ENCODE measurements around the gene CEP68. TPM values are rescaled to one million over a fixed set of nuclear protein-coding genes. Genes with fewer than 3 reads are reported as not detected.

The CEP68 gene
- polyA plus RNA-seq, 2 of the 4 experiments (the other 2 are of a cell fraction), result 6.8 to 9.2 TPM

DNA sequence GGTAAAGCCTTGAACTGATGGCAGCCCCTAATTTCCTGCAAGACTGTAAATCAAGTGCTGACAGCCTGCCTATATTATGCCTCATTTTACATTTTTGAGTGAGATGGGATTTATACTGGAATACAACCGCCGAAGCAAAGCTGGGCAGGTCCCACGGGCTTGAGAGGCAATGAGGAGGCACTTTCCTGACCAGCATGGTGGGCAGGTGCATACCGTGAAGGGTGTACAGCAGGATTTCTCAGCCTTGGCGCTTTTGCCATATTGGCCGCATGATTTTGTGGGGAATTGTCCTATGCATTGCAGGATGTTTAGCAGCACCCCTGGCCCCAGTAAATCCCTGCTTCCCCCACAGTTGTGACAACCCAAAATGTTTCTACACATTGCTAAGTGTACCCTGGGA lies 22.8 kb downstream of the CEP68 start (continued):
- TF ChIP-seq, protein P1, sequence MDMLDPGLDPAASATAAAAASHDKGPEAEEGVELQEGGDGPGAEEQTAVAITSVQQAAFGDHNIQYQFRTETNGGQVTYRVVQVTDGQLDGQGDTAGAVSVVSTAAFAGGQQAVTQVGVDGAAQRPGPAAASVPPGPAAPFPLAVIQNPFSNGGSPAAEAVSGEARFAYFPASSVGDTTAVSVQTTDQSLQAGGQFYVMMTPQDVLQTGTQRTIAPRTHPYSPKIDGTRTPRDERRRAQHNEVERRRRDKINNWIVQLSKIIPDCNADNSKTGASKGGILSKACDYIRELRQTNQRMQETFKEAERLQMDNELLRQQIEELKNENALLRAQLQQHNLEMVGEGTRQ (IDR thresholded peaks at IDR 0.05), result no peak

DNA sequence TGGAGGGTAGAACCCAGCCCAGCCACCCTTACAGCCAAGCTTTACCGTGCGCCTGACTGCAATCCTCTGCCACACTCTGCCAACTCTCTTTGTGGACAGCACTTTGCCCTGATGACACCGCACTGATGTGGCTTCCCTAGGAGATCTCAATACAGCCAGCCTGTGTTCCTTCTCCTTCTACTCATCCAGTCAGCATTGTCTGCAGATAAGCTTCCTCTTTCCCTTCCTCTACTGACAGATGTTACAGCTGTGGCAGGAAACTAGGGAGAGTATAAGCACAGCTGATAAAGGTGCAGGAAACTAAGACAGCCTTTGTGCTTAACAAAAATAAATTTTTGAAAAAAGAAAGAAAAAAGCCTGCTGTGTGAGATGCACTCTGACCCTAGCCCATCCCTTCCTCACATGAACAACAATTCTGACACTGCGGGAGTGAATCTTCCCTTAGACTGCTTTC lies 25.0 kb downstream of the CEP68 start:
- H3K9me3 ChIP-seq, result no peaks in the 10 kb centered on the region
- no peak overlapping the region for H3K4me3 ChIP-seq
- ATAC-seq (peak in 1 of 2 experiments; percentile 21; a peak in 3 of 6 replicates), FAIRE-seq (no peak), DNase-seq (ENCODE audit: low read depth in 1 of 2, low spot score in 1 of 2) (no peak)
- H3K27ac ChIP-seq, result no peak overlapping the region
- H3K4me2 ChIP-seq, result no peak overlapping the region
- ChIA-PET CTCF (interaction anchor here (0.8 to 1.6 kb wide), 2 partner anchors 10 to 16 kb away, joined by 3 to 5 read pairs; no protein-coding TSS in a partner anchor), POLR2A (no interaction called here)
- TF ChIP-seq MYC (IDR thresholded peaks at IDR 0.05; ENCODE audit: borderline replicate concordance, low read length) (no peak), RCOR1 (IDR thresholded peaks at IDR 0.05; ENCODE audit: low read depth, low read length) (no peak), FOSB (CRISPR knock-in tag; IDR thresholded peaks at IDR 0.05) (no peak)
- peaks cover 5% of the 10 kb centered on the region; the same call in 2 of the 3 replicates for H3K4me1 ChIP-seq
- WGBS (ENCODE audit: missing lambda C conversion rate), result 89% methylated on average over 4 of the region's 4 CpGs

DNA sequence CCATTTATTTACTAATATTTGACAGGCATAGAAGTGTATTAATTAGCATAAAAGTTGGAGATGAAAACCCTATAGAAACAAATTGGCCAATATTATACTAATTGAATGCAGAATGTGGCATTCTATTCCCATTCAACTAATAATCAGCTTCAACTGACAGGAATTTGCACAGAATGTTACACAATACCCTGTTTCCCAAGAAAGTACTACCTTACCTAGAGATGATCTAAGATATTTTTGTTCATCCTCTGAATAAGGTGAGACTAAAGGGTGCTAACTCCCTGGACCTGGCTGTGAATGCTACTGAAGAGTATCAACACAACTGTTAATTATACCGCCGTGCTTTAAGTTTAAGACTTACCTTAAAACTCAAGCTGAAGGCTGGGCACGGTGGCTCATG lies 28.9 kb downstream of the CEP68 start:
- whole genome bisulfite sequencing (ENCODE audit: missing lambda C conversion rate), result 94% methylated on average over 3 of the region's 3 CpGs
- POLR2A ChIA-PET, result no interaction called here
- CTCF ChIA-PET, result interaction anchor here (0.7 to 2.8 kb wide), 8 partner anchors 10 to 102 kb away, joined by 3 to 8 read pairs (median 5); no protein-coding TSS in a partner anchor
- FAIRE-seq (no peak), DNase-seq (ENCODE audit: low read depth in 1 of 2, low spot score in 1 of 2) (no peak), ATAC-seq (no peak)
- Histone ChIP-seq H3K4me3 (no peak overlapping the region), H3K27ac (no peak overlapping the region), H3K9me3 (no peaks in the 10 kb centered on the region), H3K4me1 (no peaks in the 10 kb centered on the region), H3K4me2 (no peak overlapping the region)
- no peak for TF ChIP-seq HOXB5 (CRISPR knock-in tag; IDR thresholded peaks at IDR 0.05)
- no peak for TF ChIP-seq HEYL (CRISPR knock-in tag; IDR thresholded peaks at IDR 0.05)
- TF ChIP-seq MAFK (IDR thresholded peaks at IDR 0.05; ENCODE audit: partially characterized antibody), result no peak
- no peak for TF ChIP-seq SMC3 (IDR thresholded peaks at IDR 0.05)

DNA sequence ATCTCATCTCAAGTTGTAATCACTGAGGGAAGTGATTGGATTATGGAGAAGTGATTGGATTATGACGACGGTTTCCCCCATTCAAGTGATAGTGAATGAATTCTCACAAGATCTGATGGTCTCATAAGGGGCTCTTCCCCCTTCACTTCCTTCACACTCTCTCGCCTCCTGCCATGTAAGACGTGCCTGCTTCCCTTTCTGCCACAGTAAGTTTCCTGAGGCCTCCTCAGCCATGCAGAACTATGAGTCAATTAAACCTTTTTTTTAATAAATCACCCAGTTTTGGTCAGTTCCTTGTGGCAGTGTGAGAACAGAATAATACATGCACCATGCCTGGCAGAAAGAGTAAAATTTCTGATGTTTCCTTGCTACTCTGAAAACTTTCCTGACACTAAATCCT lies 36.6 kb downstream of the CEP68 start:
- no peak for DNase-seq (ENCODE audit: low read depth in 1 of 2, low spot score in 1 of 2)
- H3K27ac ChIP-seq, result no peak overlapping the region
- TF ChIP-seq POLR2AphosphoS2 (conservative IDR thresholded peaks at IDR 0.05; ENCODE audit: low read length) (no peak), KDM5A (IDR thresholded peaks at IDR 0.05) (no peak), KDM1A (IDR thresholded peaks at IDR 0.05; ENCODE audit: low read depth) (no peak), HDAC2 (IDR thresholded peaks at IDR 0.05) (no peak), POLR2A (IDR thresholded peaks at IDR 0.05; ENCODE audit: low read length) (no peak), TP53 (CRISPR knock-in tag; IDR thresholded peaks at IDR 0.05) (no peak), SMC3 (IDR thresholded peaks at IDR 0.05) (no peak), SREBF2 (IDR thresholded peaks at IDR 0.05) (no peak), JUNB (IDR thresholded peaks at IDR 0.05) (no peak), CBX8 (IDR thresholded peaks at IDR 0.05) (no peak), MYC (IDR thresholded peaks at IDR 0.05; ENCODE audit: borderline replicate concordance, low read length) (no peak), CHD4 (IDR thresholded peaks at IDR 0.05; ENCODE audit: borderline replicate concordance) (no peak)
- TF ChIP-seq, protein P2, sequence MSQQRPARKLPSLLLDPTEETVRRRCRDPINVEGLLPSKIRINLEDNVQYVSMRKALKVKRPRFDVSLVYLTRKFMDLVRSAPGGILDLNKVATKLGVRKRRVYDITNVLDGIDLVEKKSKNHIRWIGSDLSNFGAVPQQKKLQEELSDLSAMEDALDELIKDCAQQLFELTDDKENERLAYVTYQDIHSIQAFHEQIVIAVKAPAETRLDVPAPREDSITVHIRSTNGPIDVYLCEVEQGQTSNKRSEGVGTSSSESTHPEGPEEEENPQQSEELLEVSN (IDR thresholded peaks at IDR 0.05; ENCODE audit: borderline replicate concordance, low read depth), result no peak
- ChIA-PET CTCF (interaction anchor here (0.8 to 1.2 kb wide), 2 partner anchors 28 to 95 kb away, joined by 3 read pairs; no protein-coding TSS in a partner anchor), POLR2A (no interaction called here)
- no peak overlapping the region for H3K4me3 ChIP-seq
- no peak overlapping the region for H3K4me2 ChIP-seq
- no peak for FAIRE-seq
- H3K4me1 ChIP-seq, result no peaks in the 10 kb centered on the region
- ATAC-seq, result no peak
- 96% methylated on average over 4 of the region's 4 CpGs for WGBS (ENCODE audit: missing lambda C conversion rate)
- H3K9me3 ChIP-seq, result no peaks in the 10 kb centered on the region

DNA sequence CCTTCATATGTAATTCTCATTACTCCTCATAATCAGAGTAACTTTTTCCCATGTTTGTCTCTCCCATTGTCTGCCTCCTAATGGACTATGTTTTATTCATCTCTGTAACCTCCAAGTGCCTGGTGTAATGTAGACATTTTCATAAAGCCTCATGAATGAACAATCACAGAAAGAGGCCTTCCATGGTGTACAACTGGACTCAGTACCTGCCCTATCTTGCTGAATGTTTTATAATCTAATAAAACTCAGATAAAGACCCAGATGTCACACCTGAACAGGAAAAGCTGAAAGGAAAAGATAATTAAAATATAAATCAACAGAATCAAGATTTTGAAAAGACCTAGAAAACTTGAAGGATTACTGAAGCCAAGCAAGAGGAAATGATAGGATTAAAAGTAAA lies 37.0 kb downstream of the CEP68 start:
- ATAC-seq, result no peak
- Histone ChIP-seq H3K4me1 (no peaks in the 10 kb centered on the region), H3K4me3 (no peak overlapping the region), H3K27ac (no peak overlapping the region), H3K9me3 (no peaks in the 10 kb centered on the region), H3K4me2 (no peak overlapping the region)
- DNase-seq (ENCODE audit: low read depth in 1 of 2, low spot score in 1 of 2), result no peak
- FAIRE-seq, result peak; percentile 7
- CTCF ChIA-PET, result no interaction called here
- TF ChIP-seq NPAS2 (CRISPR knock-in tag; IDR thresholded peaks at IDR 0.05; ENCODE audit: borderline replicate concordance) (no peak), CBX8 (IDR thresholded peaks at IDR 0.05) (no peak), POLR2A (IDR thresholded peaks at IDR 0.05; ENCODE audit: low read length) (no peak), TP53 (CRISPR knock-in tag; IDR thresholded peaks at IDR 0.05) (no peak)
- TF ChIP-seq, protein P3, sequence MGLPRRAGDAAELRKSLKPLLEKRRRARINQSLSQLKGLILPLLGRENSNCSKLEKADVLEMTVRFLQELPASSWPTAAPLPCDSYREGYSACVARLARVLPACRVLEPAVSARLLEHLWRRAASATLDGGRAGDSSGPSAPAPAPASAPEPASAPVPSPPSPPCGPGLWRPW (IDR thresholded peaks at IDR 0.05), result no peak
- TF ChIP-seq, protein P4, sequence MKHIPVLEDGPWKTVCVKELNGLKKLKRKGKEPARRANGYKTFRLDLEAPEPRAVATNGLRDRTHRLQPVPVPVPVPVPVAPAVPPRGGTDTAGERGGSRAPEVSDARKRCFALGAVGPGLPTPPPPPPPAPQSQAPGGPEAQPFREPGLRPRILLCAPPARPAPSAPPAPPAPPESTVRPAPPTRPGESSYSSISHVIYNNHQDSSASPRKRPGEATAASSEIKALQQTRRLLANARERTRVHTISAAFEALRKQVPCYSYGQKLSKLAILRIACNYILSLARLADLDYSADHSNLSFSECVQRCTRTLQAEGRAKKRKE (CRISPR knock-in tag; IDR thresholded peaks at IDR 0.05; ENCODE audit: low read depth), result no peak
- TF ChIP-seq, protein P5, sequence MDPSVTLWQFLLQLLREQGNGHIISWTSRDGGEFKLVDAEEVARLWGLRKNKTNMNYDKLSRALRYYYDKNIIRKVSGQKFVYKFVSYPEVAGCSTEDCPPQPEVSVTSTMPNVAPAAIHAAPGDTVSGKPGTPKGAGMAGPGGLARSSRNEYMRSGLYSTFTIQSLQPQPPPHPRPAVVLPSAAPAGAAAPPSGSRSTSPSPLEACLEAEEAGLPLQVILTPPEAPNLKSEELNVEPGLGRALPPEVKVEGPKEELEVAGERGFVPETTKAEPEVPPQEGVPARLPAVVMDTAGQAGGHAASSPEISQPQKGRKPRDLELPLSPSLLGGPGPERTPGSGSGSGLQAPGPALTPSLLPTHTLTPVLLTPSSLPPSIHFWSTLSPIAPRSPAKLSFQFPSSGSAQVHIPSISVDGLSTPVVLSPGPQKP (IDR thresholded peaks at IDR 0.05; ENCODE audit: low read depth, low read length), result no peak
- POLR2A ChIA-PET, result no interaction called here

Measured in A549 (cell line).